HG02840 (cell line): ENCODE measurements around the gene CCDC106.
A peak's percentile ranks its signal among the peaks of the same experiment; 100 is the strongest.

ENCODE experiments used
- ATAC-seq: cut with Tn5 transposase; IDR thresholded peaks from one replicate; pipeline ENCODE4 v1.9.1; 2021; ENCODE audit warnings: mild to moderate bottlenecking, moderate library complexity, moderate number of reproducible peaks; ENCODE audit not compliant: unreplicated experiment, low FRiP score

The CCDC106 gene

DNA sequence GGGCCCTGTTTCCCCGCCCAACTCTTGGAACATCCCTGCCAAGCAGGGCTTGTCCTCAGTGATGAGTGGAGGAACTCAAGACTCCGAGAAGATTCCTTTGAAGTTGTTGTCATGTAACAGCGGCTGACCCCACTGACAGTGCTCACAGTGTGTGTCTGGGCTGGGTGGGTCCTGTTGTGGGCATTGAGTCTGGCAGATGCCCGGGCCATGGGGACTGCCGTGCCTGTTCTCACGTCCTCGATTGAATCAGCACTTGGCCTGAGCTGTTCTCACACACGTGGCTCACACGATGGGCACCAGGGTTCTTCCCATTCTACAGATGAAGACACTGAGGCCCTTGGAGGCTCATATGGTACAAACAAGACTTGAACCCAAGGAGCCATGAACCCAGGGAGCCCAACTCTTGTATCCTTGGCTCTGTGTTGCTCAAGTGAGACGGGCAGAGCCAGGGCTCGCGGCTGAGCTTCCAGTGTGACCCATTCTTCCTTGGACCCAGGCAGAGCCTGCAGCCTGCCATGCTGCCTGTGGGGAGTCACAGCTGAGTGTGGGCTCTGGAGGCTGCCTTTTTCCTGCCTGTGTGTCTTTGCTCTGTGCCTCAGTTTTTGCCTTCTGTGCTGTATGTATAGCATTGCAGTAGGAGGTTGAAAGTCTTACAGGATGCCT lies 18.5 kb downstream of the CCDC106 start:
- ATAC-seq, result no peak

DNA sequence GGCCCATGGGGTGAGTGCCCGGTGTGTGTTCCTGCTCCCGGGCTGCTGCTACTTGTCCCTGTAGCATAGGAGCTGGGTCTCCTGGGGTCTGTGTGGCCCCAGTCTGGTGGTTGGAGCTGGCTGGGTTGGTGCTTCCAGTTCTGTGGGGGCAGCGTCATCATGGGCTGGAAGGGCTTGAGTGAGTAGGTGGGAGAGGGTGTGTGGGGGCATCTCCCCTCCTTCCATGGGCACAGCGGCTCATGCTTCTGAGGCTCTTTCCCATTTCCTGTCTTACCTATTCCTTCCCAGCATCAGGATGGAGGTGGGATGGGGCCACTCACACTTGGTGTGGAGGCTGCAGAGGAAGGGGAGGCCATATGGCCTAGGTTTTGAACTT lies 19.0 kb downstream of the CCDC106 start:
- ATAC-seq, result no peak

DNA sequence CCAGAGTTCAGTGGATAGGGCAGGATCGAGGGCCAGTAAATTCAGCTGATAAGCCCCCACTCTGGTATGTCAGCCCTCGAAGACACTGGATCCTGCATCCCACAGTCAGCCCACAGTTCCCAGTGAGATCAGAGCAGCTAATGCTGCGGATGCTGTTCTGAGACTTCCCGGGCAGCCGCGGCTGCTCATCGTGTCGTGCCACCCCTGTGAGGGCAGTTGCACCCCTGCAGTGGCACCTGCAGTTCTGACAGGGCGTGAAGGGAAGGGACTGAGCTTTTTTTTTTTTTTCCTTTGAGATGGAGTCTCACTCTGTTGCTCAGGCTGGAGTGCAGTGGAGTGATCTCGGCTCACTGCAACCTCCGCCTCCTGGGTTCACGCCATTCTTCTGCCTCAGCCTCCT lies 19.5 kb downstream of the CCDC106 start:
- no peak for ATAC-seq

DNA sequence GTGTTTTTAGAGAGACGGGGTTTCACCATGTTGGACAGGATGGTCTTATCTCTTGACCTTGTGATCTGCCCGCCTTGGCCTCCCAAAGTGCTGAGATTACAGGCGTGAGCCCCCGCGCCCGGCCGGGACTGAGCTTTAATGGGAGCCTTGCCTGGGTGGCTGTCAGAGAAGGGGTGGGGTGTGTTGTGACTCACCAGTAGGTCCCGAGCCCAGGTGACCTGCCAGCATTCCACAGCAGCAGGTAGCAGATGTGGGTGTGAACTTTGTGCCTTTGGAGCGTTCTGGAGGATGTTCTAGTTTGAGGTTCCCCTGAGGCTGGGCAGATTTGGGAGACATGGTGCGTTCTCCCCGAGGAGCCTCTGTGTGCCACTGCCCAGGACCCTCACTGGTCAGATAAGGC lies 19.9 kb downstream of the CCDC106 start:
- ATAC-seq, result no peak

DNA sequence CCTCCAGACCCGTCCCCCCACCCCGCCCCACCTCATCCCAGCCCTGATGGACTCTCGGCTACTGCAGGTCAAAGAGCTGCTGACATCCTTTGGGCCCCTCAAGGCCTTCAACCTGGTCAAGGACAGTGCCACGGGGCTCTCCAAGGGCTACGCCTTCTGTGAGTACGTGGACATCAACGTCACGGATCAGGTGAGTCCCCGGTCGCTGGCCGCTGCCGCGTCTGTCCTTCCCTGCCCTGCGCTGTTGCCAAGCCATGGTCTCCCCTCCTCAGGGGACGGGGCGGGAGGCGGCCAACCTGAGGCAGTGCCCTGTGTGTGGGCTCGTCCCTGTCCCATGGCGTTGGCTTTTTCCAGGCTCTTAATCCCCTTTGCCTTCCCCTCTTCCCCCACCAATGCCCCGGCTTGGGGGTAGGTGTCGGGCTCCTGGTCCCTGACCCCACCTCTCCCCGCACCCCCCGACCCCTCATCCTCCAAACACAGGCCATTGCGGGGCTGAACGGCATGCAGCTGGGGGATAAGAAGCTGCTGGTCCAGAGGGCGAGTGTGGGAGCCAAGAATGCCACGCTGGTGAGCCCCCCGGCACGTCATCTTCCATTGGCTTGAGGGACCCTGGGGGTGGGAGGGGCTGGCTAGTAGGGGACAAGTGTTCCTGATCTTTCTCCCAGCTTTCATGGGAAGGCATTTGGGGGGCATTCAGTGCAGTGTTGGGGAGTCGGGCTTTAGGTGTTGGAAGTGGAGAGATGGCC lies 20.8 kb downstream of the CCDC106 start:
- ATAC-seq, result no peak

DNA sequence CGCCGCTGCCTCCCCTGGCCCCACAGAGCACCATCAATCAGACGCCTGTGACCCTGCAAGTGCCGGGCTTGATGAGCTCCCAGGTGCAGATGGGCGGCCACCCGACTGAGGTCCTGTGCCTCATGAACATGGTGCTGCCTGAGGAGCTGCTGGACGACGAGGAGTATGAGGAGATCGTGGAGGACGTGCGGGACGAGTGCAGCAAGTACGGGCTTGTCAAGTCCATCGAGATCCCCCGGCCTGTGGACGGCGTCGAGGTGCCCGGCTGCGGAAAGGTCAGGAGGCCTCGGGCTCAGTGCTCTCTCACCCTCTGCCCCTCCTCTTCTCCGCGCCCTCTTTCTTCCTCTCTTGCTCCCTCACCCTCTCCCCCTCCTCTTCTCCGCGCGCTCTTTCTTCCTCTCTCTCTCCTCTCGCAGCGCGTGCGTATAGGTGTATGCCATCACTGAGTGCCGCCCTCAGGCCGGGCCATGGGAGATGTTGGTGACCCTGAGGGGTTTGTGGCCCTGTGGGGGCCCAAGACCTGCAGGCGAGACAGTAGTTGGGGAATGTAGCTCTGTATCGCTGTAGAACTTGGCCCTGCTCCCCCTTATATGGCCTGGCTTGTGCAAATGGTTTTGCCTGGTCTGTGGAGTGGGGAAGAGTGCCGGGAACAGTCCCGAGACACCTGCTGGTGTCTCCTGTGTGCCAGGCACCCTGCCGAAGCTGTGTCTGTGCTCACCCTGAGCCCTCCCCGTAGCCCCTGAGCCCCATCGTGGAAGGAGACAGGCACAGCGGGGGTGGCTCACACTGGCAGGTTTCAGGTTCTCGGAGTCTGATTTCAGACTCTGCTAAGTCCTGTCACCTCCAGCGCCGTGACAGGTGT lies 21.6 kb downstream of the CCDC106 start:
- no peak for ATAC-seq

DNA sequence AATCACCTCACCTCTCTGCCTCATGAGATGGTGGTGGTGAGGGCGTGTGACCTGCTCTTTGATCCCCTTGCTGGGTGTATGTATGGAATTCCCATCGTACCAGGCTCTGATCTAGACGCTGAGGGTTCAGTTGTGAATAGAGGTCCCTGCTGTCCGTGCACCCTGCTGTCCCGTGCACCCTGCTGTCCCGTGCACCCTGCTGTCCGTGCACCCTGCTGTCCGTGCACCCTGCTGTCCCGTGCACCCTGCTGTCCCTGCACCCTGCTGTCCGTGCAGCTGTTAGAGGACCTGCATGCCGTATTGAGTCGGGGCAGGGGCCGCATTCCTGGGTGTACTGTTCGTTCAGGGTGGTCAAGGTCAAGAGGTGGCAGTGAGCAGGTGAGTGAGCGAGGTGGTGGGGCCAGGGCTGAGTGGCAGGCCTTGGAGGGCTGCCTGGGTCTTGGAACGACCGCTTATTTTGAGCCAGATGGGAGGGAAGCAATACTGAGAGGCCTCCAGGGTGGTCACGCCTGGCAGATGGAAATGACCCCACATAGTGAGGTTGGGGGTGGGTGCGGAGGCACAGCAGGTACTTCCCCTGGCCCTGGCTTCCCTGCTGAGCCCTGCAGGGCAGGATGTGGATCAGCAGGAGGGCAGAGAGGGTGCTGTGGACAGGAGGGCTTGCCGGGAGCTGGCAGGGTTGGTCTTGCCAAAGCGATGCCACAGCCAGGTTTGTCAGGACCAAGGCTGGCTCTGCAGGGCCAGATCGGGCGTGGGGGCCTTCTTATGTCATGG lies 22.5 kb downstream of the CCDC106 start:
- no peak for ATAC-seq

DNA sequence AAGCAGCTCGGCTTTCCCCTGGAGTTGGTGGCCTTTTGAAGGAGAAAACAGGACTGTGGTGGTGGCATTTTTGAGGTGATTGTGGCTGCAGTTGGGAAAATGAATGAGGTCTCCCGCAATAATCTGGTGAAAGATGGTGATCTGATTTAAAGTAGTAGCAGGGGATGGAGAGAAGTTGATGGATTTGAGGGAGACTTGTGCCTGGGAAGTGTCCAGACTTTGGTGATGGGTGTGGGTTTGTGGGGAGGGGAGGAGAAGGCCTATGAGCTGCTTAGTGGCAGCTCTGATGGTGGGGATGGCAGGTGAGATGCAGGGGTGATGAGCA lies 23.0 kb downstream of the CCDC106 start:
- ATAC-seq, result no peak

DNA sequence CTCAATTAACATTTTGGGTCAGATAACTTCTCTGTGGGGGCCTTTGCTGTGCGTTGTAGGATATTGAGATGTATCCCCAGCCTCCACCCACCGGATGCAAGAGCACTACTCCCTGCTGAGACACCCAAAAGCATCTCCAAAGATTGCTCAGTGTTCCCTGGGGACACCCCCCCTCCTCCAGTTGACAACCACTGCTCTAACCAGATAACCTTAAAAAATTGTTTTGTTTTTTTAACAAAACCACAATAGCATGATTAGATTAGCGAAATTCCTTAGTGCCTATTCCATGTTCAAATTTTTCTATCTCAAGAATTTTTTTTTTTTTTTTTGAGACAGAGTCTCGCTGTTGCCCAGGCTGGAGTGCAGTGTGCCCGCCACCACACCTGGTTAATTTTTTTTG lies 24.4 kb downstream of the CCDC106 start:
- ATAC-seq, result no peak

DNA sequence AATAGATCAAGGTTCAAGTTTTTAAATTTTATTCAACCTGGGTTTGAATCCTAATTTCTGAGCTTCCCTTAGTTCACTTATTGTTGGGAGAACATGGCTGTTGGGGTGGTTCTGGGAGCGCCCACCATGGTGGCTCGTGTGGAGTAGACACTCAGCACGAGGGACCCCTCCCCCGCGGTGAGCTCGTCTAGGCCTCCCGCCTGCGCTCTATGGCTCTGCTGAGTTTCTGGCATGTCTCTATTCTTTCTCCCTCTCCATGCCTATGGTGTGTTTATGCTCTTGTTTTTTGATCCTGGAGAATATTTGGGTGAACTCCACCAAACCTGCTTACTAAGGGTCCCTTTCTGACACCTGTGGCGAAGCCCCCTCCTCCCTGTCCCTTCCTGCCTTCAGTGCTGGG lies 25.5 kb downstream of the CCDC106 start:
- no peak for ATAC-seq

DNA sequence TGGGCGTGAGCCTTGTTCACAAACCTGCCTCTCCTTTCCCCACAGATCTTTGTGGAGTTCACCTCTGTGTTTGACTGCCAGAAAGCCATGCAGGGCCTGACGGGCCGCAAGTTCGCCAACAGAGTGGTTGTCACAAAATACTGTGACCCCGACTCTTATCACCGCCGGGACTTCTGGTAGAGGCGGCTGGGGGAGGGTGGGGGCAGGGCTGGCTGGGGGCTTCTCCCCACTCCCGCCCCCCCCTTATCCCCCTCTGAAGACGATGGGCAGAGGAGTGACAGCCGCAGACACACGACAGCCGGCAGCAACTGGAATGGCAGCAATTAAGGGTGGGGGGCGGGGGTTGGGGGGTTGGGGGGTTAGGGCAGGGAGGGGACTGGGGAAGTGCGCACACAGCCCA lies 25.9 kb downstream of the CCDC106 start:
- no peak for ATAC-seq

DNA sequence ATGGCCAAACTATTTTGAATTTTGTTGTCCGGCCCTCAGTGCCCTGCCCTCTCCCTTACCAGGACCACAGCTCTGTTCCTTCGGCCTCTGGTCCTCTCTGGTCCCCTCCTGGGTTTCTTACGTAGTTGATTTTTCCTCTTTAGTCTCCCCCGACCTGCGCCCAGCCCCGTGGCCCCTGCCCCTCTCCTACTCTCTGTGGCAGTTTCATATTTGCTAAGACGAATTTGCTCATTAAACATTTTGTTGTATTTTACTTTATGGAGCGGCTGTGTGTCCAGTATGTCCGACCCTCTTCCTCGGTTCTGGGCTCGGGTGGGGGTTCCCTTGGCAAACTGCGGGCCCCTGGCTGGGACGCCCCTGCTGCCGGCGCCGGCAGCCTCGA lies 26.4 kb downstream of the CCDC106 start:
- no peak for ATAC-seq

DNA sequence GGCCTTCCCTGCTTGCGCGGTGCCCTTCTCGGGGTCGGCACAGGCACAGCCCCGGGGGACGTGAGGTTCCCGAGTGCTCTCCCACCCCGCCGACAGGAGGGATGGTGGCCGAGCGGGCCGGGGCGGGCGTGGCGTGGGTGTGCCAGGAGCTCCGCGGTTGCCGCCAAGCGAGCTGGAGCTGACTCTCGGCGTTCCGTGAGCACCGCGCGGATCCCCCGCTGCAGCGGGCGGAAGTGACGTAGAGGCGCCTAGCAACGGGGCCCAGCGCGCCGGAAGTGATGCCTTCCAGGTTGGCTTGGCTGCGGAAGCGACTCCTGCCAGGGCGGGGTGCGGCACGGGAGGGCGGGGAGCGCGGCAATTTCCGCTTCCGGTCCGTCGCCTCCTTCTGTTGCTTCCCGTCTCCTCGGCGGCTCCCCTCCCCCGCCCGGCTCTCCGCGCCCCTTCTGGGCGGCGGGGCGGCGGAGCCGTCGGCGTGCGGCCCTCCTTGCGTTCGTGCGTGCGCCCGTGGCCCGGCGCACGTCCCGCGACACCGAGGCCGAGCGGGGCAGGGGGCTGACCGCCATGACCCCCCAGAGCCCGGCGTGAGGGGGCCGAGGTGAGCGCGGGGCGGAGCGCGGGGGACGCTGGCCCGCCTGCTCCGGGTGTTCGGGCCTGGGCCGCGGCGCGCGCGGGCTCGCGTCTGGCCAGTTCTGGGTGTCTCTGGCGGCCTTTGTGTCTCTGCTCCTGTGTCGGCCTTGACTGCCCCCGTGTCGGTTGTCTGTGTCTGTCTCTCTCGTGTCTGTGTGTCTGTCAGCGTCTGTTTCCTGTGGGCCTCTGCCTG lies 27.0 kb downstream of the CCDC106 start, which contains the start of gene EPN1:
TSS of gene EPN1 (plus strand) at position 386 of the 820 bp plus-strand sequence. CDS start 3,402 bp downstream, outside the sequence.
- peak; percentile 61 for ATAC-seq

DNA sequence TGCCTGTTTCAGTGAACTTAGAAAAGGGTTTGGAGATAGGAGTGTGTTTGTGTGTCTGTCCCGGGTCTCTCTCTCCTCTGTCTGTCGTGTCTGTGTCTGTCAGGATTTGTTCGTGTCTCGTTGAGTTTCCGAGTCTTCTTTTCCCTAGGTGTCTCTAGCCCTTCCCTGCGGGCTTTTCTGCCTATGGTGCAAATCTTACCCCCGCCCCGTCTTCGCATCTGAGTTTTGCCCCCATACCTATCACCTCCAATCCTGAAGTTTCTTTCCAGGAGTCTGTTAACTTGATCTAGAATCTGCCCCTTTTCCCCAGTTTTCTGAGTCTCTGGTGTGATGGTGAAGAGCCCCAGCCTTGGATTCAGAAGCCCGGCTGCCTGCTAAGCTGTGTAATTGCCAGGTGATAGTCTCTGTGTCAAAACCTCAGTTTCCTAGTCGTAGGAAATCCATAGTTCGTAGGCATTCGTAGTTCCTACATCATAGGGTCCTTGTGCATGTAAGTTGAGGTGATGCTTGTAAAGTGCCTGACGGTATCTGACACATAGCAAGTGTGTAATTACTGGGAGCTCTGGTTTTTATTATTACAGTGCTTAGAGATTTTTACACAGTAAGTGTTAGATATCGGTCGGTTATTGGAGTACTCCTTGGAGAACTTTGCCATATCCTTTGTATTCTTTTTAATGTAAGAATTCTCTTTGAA lies 27.8 kb downstream of the CCDC106 start:
- no peak for ATAC-seq

DNA sequence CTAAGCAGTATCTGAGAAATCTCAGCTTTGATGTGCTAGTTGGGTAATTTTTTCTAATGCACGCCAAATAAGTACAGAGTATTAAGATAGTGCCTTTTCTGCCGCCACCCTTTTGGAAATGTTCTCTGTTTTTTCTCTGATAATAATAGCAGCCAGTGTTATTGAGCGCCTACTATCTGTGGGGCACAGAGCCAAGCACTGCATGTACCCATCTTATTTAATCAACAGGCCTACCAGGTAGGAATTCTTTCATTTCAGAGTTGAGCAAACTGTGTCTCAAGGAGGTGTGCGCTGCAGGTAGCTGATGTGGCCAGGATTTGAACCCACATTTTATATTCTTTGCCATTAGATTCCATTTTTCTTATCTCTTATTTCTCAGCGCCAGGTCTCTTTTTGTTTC lies 28.4 kb downstream of the CCDC106 start:
- ATAC-seq, result no peak

DNA sequence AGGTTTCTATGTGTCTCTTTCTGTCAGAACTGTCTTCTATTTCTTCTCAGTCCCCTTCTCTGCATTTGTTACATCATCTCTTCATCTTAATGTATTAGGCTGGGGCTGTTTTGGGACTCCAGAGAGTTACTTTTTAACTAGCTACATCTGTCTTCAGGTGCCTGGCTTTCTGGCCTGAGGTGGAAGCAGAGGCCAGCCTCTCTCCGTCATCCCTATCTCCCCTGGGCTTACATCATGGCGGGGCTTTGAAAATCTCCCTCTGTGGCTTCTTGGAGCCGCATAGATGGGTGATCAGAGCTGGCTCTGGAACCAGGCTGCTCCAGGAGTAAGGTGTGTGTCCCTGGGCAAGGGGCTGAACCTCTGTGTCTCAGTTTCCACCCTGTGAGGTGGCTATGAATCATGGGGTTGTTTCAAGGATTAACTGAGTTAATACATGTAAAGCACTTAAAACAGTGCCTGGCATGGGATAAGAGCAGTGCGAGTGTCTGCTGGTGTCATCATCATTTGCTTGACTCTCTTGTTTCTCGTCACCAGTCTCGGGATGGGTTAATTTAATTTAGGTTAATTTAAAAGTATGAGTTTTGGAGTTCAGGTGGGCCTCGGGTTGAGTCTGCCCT lies 29.0 kb downstream of the CCDC106 start:
- ATAC-seq, result no peak

DNA sequence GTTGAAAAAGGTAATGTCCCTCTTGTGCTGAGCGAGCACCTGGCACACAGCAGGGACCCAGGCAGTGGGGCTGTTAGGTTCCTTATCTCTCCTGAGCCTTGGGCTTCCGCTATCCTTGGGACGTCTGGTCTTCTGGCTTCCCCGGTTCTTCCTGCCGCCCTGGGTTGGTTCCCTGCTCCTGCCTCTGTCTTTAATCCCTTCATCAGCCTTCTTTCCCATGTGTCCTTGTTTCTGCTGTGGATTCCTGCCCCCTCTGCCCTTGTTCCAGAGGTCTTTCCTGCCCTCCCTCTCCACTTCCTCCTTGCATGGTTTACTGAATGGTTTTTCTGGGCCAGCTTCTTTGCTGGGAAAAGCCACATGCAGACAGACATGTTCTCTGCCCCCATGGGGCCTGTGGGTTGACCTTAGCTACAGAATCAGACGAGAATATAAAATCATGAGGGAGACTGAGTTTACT lies 29.6 kb downstream of the CCDC106 start:
- no peak for ATAC-seq

DNA sequence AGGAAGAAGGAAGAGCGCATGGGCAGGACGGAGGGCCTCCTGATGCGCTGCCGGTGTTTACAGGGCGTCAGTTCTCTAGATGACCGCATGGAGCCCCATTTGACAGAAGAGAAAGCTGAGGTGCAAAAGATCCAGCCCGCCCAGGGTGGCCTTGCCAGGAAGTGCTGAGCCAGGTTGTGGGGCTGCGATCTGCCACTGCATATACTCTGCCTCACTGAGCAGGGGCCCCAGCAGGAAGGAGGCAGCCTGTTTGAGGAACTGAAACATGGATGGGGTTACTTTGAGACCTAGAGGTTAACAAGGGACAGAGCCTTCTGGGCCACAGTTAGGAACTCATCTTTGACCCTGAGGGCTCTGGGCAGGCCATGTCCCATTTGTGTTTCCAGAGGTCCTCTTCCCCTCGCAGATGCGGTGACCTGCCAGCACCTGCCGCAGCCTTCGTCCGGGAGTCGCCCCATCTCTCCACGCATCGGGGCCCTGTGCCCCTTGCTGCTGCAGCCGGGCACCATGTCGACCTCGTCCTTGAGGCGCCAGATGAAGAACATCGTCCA lies 30.2 kb downstream of the CCDC106 start:
- peak; percentile 48 for ATAC-seq
